Muscle of leg (tissue), 16 donors: ENCODE measurements around the gene NELL2. TPM values are rescaled to one million over a fixed set of nuclear protein-coding genes. Genes with fewer than 3 reads are reported as not detected.
"Not testable (repeated sequence)": the region's sequence is repeated elsewhere in the genome, so short reads cannot be mapped to it uniquely, and the experiment has no call there.

Source experiments
- DNase-seq: peaks from one replicate; pipeline ENCODE4 v3.0.0; 2013
- H3K27ac ChIP-seq: one replicate; pipeline ENCODE4 v1.5.1; 2013; ENCODE audit warnings: mild to moderate bottlenecking, low read length, control low read depth
- H3K27me3 ChIP-seq: one replicate; pipeline ENCODE4 v1.6.1; 2013; ENCODE audit warnings: low read length; ENCODE audit not compliant: control insufficient read depth, insufficient read depth
- H3K36me3 ChIP-seq: one replicate; pipeline ENCODE4 v1.6.1; 2013; ENCODE audit warnings: low read length; ENCODE audit not compliant: control insufficient read depth, insufficient read depth
- H3K4me1 ChIP-seq: one replicate; pipeline ENCODE4 v1.6.1; 2013; ENCODE audit warnings: low read length; ENCODE audit not compliant: control insufficient read depth, insufficient read depth
- H3K4me3 ChIP-seq: one replicate; pipeline ENCODE4 v1.5.1; 2013; ENCODE audit warnings: low read length, control low read depth
- H3K9me3 ChIP-seq: replicated peaks from 2 replicates; pipeline ENCODE4 v1.6.1; 2013; ENCODE audit warnings: low read depth, low read length; ENCODE audit not compliant: control insufficient read depth
- WGBS: methylation state at CpG from one replicate; pipeline ENCODE4 v1.1.5; 2013; ENCODE audit warnings: missing lambda C conversion rate; ENCODE audit not compliant: insufficient coverage; 5-methylcytosine and 5-hydroxymethylcytosine counted together
- long read RNA-seq, 11 donors: transcript quantifications; one replicate each; lab custom pipeline, GENCODE V29; 2026
- polyA plus RNA-seq, 8 donors: library from polyadenylated mRNA; unstranded; fragments of 120-200 nt; gene quantifications; one replicate each; pipeline versions ENCODE4 v1.2.1 to v1.2.3, GENCODE V29; 2013; ENCODE audit warnings: inconsistent platforms in 1 of 8, low replicate concordance in 1 of 8; ENCODE audit not compliant: insufficient read length in 8 of 8, insufficient read depth in 1 of 8
- total RNA-seq: library from RNA; stranded (reverse); fragments of 120-200 nt; gene quantifications from one replicate; pipeline ENCODE4 v1.2.4, GENCODE V29; 2013

The NELL2 gene
- total RNA-seq (1.5 TPM), polyA plus RNA-seq (1 to 10 TPM in 5 of 8 donors, under 1 TPM in 3; 0.57 to 5.7 (median 1.9) TPM)
- long read RNA-seq, donor 1: 0 reads
- long read RNA-seq, donor 2: 0 reads
- long read RNA-seq, donor 3: 0 reads
- long read RNA-seq, donor 4: 0 reads
- long read RNA-seq, donor 5, partial matches to known transcripts: 0 of 2 reads
- long read RNA-seq, donor 5, other reads (novel, unspliced or antisense): 0 of 2 reads
- long read RNA-seq, donor 6: 0 reads
- long read RNA-seq, donor 7, partial matches to known transcripts: 0 of 1 reads
- long read RNA-seq, donor 7, other reads (novel, unspliced or antisense): 0 of 1 reads
- long read RNA-seq, donor 8: 0 reads
- long read RNA-seq, donor 9: 0 reads
- long read RNA-seq, donor 10: 0 reads
- long read RNA-seq, donor 11: 0 reads

GRCh38 chr12:44875954-44876543, at the start of gene NELL2:
Gene NELL2, minus strand, starts transcription at chr12:44876315. Its CDS starts 446 bp downstream, at chr12:44875869.
- Histone ChIP-seq H3K4me1 (peaks cover 14% of the 10 kb centered on the region), H3K27me3 (peaks cover 23% of the 10 kb centered on the region), H3K36me3 (no peaks in the 10 kb centered on the region), H3K4me3 (peak within 1 kb of the TSS; percentile 40), H3K27ac (no peak within 1 kb of the TSS), H3K9me3 (no peaks in the 10 kb centered on the region)
- WGBS: 0% methylated on average over 31 of the region's 53 CpGs
- peak; percentile 30 for DNase-seq

- no peaks in the 10 kb centered on the region for H3K36me3 ChIP-seq
- no peak overlapping the region for H3K27ac ChIP-seq
- WGBS: no CpG with 5 or more reads among the region's 3 CpGs
- no peak for DNase-seq
- H3K4me3 ChIP-seq: no peak overlapping the region
- H3K9me3 ChIP-seq: no peaks in the 10 kb centered on the region
- no peaks in the 10 kb centered on the region for H3K4me1 ChIP-seq
- H3K27me3 ChIP-seq: no peaks in the 10 kb centered on the region
Measured at GRCh38 chr12:44921736-44922135, 45.6 kb upstream of the NELL2 start.

GRCh38 chr12:44917141-44917540, 41.0 kb upstream of the NELL2 start:
- Histone ChIP-seq H3K27me3 (no peaks in the 10 kb centered on the region), H3K4me1 (no peaks in the 10 kb centered on the region), H3K4me3 (no peak overlapping the region), H3K36me3 (no peaks in the 10 kb centered on the region), H3K27ac (no peak overlapping the region), H3K9me3 (no peaks in the 10 kb centered on the region)
- WGBS: no CpG with 5 or more reads among the region's 1 CpG
- DNase-seq: no peak

GRCh38 chr12:44915958-44916357, 39.8 kb upstream of the NELL2 start:
- Histone ChIP-seq H3K9me3 (no peaks in the 10 kb centered on the region), H3K27ac (no peak overlapping the region), H3K4me1 (no peaks in the 10 kb centered on the region), H3K27me3 (no peaks in the 10 kb centered on the region), H3K4me3 (no peak overlapping the region), H3K36me3 (no peaks in the 10 kb centered on the region)
- DNase-seq: no peak

GRCh38 chr12:44904321-44904720, 28.2 kb upstream of the NELL2 start:
- Histone ChIP-seq H3K27me3 (no peaks in the 10 kb centered on the region), H3K36me3 (no peaks in the 10 kb centered on the region), H3K4me1 (no peaks in the 10 kb centered on the region), H3K9me3 (peaks cover under 1% of the 10 kb centered on the region), H3K27ac (no peak overlapping the region), H3K4me3 (no peak overlapping the region)
- DNase-seq: no peak
- WGBS: no CpG with 5 or more reads among the region's 2 CpGs

- WGBS: 74% methylated on average over 4 of the region's 6 CpGs
- H3K36me3 ChIP-seq, H3K9me3 ChIP-seq, DNase-seq, H3K4me1 ChIP-seq, H3K27ac ChIP-seq, H3K4me3 ChIP-seq, H3K27me3 ChIP-seq: not testable (repeated sequence)
Measured at GRCh38 chr12:44898108-44898507, 22.0 kb upstream of the NELL2 start.

GRCh38 chr12:44889926-44890325, 13.8 kb upstream of the NELL2 start:
- Histone ChIP-seq H3K4me1 (no peaks in the 10 kb centered on the region), H3K9me3 (no peaks in the 10 kb centered on the region), H3K27me3 (no peaks in the 10 kb centered on the region), H3K36me3 (no peaks in the 10 kb centered on the region), H3K27ac (no peak overlapping the region), H3K4me3 (no peak overlapping the region)
- WGBS: no CpG with 5 or more reads among the region's 3 CpGs
- DNase-seq: no peak

- WGBS: 67% methylated on average over 1 of the region's 3 CpGs
- H3K4me3 ChIP-seq: no peak overlapping the region
- DNase-seq: no peak
Measured at GRCh38 chr12:44889162-44889561, 13.0 kb upstream of the NELL2 start.

GRCh38 chr12:44885902-44886301, 9.8 kb upstream of the NELL2 start:
- no peak overlapping the region for H3K4me3 ChIP-seq
- DNase-seq: no peak
- no peaks in the 10 kb centered on the region for H3K27me3 ChIP-seq
- no peak overlapping the region for H3K27ac ChIP-seq
- no peaks in the 10 kb centered on the region for H3K36me3 ChIP-seq
- no peaks in the 10 kb centered on the region for H3K4me1 ChIP-seq
- H3K9me3 ChIP-seq: peaks cover 2% of the 10 kb centered on the region

More at GRCh38 chr12:44889162-44889561, 13.0 kb upstream of the NELL2 start:
- Histone ChIP-seq H3K36me3 (no peaks in the 10 kb centered on the region), H3K27me3 (no peaks in the 10 kb centered on the region), H3K4me1 (no peaks in the 10 kb centered on the region), H3K9me3 (no peaks in the 10 kb centered on the region), H3K27ac (no peak overlapping the region)

GRCh38 chr12:44881197-44881596, 5.1 kb upstream of the NELL2 start:
- Histone ChIP-seq H3K27ac (no peak overlapping the region), H3K4me1 (peaks cover 4% of the 10 kb centered on the region), H3K36me3 (no peaks in the 10 kb centered on the region), H3K27me3 (peaks cover 10% of the 10 kb centered on the region), H3K9me3 (peaks cover 2% of the 10 kb centered on the region), H3K4me3 (no peak overlapping the region)
- no CpG with 5 or more reads among the region's 1 CpG for WGBS
- no peak for DNase-seq
